NCI-H82 treated with DMSO at 0.1 percent for 48 hours (cell line): ENCODE results near the gene TRIM72.
"Not testable (repeated sequence)": the region's sequence is repeated elsewhere in the genome, so short reads cannot be mapped to it uniquely, and the experiment has no call there.

Experiments
- DNase-seq: peaks from one replicate; lab custom pipeline; 2025; ENCODE audit not compliant: unreplicated experiment; lab: John Stamatoyannopoulos, UW

Gene TRIM72

DNA sequence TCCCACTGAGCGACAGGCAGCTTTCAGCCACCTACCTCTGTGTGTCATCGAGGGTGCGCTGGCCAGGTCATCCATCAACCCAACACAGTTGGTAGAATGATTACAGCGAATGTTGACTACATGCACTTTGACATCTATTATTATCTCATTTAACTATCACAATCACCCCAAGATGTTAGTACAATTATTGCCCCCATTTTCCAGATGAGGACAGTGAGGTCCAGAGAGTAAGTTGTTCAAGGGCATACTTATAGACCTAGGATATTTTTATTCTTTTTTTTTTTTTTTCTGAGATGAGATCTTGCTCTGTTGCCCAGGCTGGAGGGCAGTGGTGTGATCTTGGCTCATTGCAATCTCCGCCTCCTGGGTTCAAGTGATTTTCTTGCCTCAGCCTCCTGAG is 37.5 kb downstream of the TRIM72 start:
- DNase-seq = no peak

GRCh38 chr16:31253642-31254045 is 39.7 kb downstream of the TRIM72 start:
- no peak for DNase-seq

GRCh38 chr16:31256466-31256865 is 42.5 kb downstream of the TRIM72 start:
- no peak for DNase-seq

GRCh38 chr16:31258366-31258765 is 44.4 kb downstream of the TRIM72 start:
- no peak for DNase-seq

DNA sequence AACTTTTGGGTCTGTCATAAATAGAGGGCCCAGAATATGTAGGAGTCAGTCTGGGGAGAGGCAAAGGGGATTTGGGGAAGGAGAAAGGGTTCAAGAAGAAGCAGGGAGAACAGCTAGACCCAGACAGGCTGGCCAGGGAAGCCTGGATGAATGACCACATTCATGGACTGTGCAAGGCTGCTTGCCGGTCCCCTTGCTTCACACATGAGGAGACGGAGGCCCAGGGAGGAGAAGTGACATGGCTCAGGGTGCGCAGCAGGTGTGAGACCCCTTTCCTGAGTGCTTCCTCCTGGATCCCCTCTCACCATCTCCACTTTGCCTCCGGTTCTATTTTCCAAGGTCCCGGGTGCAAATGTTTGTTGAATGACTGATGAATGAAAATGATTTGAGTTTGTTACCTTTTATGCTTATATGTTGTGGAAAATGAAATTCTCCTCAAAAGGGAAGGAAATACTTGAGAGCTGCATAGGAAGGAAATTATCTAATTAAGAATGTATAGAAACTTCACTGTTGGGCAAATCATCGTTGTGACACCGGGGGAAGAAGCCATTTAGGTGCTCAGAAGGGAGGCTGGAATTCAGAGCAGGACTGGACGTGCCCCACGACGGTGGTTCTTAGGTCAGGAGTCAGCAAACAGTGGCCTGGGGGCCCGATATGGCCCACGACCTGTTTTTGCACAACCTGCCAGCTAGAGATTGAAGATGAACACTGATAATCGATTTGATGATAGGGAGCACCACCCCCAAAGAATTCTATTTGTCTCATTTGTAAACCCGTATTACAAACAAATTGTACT is 46.4 kb downstream of the TRIM72 start:
- no peak for DNase-seq

GRCh38 chr16:31262084-31262483 is 48.2 kb downstream of the TRIM72 start:
- no peak for DNase-seq

DNA sequence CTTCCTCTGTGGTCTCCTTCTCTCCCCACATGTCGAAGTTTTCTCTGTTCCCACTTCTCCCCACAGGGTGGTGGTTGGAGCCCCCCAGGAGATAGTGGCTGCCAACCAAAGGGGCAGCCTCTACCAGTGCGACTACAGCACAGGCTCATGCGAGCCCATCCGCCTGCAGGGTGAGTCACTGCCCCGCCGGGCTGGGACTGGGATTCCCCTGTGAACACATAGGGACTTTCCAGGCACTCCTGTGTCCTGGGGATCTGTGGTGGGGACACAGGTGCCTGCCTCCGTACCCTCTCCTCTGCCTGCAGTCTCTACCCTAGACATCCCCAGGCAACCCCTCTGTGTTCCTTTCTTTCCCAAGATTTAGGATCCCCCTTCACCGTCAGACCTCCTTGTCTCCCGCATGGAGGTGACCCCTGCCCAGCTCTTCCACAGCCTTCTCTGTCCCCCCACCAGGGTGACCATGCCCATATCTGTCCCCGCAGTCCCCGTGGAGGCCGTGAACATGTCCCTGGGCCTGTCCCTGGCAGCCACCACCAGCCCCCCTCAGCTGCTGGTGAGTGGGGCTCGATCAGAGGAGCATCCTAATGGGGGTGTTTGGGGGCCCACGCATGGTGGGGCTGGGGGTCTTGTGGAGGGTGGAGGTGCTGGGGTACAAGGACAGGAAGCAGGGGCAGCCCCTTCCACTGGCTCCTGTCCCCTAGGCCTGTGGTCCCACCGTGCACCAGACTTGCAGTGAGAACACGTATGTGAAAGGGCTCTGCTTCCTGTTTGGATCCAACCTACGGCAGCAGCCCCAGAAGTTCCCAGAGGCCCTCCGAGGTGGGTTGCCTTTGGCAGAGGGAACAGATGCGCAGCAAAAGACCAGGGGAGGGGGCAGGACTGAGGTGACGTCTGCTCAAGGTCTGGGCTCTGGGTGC is 51.7 kb downstream of the TRIM72 start:
- no peak for DNase-seq

DNA sequence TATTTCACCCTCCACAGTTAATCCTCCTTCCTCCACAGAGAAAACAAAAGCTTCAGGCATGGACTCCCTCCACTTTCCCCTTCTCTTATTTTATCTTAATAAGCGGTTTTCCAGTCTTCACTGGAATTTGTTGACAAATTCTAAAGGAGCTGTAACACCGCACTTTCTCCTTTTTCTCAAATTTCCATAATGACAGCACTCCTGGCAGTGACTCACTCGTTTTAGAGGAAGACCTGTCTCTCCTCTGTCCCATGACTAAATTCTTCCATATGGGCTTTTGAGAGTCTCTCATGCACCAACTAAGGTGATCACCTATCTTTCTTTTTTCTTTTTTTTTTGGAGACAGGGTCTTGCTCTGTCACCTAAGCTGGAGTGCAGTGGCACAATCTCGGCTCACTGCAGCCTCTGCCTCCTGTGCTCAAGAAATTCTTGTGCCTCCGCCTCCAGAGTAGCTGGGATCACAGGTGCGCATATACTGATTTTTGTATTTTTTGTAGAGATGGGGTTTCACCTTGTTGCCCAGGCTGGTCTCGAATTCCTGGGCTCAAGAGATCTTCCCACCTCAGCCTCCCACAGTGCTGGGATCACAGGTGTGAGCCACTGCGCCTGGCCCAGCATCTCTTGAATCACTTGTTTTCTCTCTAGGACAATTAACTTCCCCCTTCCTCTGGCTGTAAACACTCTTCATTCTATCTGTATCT is 53.6 kb downstream of the TRIM72 start:
- DNase-seq = no peak

- DNase-seq = no peak
These were observed 54.1 kb downstream of the TRIM72 start for GRCh38 chr16:31268033-31268365.

DNA sequence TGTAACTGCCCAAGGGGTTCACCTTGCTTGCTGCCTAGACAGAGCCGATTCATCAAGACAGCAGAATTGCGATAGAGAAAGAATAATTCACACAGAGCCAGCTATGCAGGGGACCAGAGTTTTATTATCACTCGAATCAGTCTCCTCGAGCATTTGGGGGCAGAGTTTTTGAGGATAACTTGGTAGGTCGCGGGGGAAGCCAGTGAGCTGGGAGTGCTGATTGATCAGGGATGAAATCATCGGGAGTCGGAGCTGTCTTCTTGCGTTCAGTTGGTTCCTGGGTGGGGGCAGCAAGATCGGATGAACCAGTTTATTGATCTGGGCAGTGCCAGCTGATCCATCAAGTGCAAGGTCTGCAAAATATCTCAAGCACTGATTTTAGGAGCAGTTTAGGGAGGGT is 55.0 kb downstream of the TRIM72 start:
- no peak for DNase-seq

DNA sequence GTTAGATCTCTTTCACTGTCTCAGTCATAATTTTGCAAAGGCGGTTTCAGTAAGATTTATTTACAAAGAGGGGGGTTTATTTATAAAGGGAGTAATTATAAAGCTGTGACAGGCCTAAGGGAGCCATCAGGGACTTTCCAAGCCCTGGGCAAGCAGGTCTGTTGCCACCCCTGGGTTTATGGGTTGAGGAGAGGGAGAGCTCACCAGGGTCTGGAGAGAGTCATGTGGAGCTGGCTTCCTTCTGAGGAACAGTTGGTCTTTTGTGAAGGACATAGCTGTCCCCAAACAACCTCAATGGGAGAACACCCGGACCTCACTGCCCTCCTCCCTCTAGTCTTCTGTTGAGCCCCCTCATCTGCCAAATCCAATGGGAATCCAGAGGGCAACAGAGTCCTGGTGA is 55.6 kb downstream of the TRIM72 start:
- no peak for DNase-seq

DNA sequence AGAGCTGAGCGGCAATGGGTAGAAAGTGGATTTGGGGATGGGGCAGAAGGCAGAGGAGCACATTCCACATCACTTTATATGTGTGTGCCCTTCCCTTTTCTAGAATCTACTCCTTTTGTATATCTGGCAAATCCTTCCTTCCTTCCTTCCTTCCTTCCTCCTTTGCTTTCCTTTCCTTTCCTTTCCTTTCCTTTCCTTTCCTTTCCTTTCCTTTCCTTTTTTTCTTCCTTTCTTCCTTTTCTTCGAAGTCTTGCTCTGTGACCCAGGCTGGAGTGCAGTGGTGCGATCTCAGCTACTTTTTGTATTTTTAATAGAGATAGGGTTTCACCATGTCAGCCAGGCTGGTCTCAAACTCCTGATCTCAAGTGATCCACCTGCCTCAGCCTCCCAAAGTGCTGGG is 56.1 kb downstream of the TRIM72 start:
- not testable (repeated sequence) for DNase-seq

DNA sequence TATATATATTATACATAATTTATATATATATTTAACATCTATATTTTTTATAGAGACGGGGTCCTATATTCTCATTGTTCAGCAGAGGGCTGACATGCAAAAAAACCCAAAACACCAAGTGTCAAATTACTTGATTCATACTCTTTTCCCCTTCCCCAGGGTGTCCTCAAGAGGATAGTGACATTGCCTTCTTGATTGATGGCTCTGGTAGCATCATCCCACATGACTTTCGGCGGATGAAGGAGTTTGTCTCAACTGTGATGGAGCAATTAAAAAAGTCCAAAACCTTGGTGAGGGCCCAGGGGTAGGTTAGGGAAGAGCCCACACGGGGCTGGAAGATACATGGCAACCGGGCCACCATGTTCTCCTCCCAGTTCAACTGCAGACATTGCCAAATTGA is 56.9 kb downstream of the TRIM72 start:
- DNase-seq = no peak

DNA sequence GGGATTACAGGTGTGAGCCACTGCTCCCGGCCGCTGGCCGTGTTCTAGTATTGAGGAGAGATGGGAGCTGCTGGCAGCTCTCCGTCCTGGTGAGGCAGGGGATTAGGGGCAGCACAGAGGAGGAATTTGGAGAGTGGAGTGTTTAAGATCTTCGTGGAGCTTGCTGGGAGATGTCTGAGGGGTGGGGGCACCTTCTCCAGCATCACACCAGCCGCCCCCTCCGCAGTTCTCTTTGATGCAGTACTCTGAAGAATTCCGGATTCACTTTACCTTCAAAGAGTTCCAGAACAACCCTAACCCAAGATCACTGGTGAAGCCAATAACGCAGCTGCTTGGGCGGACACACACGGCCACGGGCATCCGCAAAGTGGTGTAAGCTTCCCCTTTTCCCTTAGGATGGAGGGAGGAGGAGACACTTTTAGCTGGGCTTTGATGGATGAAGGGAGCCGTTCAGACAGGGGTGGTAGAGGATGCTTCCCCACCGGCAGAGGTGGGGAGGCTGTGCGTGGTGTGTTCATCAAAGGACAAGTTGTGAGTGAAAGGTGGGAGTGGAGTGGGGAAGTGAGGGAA is 57.8 kb downstream of the TRIM72 start:
- no peak for DNase-seq

GRCh38 chr16:31273187-31273586 is 59.3 kb downstream of the TRIM72 start:
- DNase-seq = no peak

GRCh38 chr16:31273676-31274075 is 59.8 kb downstream of the TRIM72 start:
- no peak for DNase-seq

- no peak for DNase-seq
These were observed 61.2 kb downstream of the TRIM72 start for GRCh38 chr16:31274831-31275816.

DNA sequence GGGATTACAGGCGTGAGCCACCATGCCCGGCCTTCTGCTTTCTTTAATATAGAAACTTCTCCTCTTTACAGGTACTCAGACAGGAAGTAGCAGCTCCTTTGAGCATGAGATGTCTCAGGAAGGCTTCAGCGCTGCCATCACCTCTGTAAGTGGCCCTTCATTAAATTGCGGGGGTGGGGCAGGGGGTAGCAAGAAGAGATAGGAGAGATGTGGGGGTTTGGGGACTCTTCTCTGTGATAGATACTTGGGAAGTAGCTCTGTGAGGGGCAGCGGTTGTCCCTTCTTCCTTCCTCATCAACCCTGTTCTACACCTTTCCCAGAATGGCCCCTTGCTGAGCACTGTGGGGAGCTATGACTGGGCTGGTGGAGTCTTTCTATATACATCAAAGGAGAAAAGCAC is 62.7 kb downstream of the TRIM72 start:
- DNase-seq = no peak

GRCh38 chr16:31277659-31278260 is 63.8 kb downstream of the TRIM72 start:
- no peak for DNase-seq

GRCh38 chr16:31278853-31279252 is 64.9 kb downstream of the TRIM72 start:
- not testable (repeated sequence) for DNase-seq
